Activated naive CD8-positive, alpha-beta T cell treated with anti-CD3 and anti-CD28 coated beads, Interleukin-2, amount 10 ng/mL, durations not matched to agents 7 days and 5 days (primary cell): Measurements from ENCODE around the gene MATN4. TPM values are rescaled to one million over a fixed set of nuclear protein-coding genes. Genes with fewer than 3 reads are reported as not detected.
"Not testable (repeated sequence)": the region's sequence is repeated elsewhere in the genome, so short reads cannot be mapped to it uniquely, and the experiment has no call there.

Source experiments
- ATAC-seq: fragments of 150-1000 bp; cut with Tn5 transposase; one replicate; pipeline ENCODE4 v1.10.0; 2021; ENCODE audit warnings: low read depth, moderate library complexity
- POLR2A ChIA-PET: fragments of 350-600 bp; sonication (Branson Sonifier 250); formaldehyde crosslinking; loops from one replicate; lab custom pipeline; 2021; ENCODE audit warnings: antibody characterized with exemption; lab: Charles Lee
- DNase-seq: peaks from one replicate; pipeline ENCODE4 v3.0.0; 2021
- H3K27ac Mint-ChIP-seq: one replicate; pipeline ENCODE4 v1.8.0; 2022; ENCODE audit warnings: mild to moderate bottlenecking, mixed read lengths
- H3K27me3 Mint-ChIP-seq: one replicate; pipeline ENCODE4 v1.8.0; 2022; ENCODE audit warnings: mild to moderate bottlenecking, moderate library complexity, mixed read lengths
- H3K36me3 Mint-ChIP-seq: one replicate; pipeline ENCODE4 v1.8.0; 2021; ENCODE audit warnings: mild to moderate bottlenecking, mixed read lengths
- H3K4me1 Mint-ChIP-seq: one replicate; pipeline ENCODE4 v1.8.0; 2021; ENCODE audit warnings: mixed read lengths
- H3K4me3 Mint-ChIP-seq: one replicate; pipeline ENCODE4 v1.8.0; 2022; ENCODE audit warnings: mild to moderate bottlenecking, moderate library complexity, mixed read lengths
- H3K9me3 Mint-ChIP-seq: one replicate; pipeline ENCODE4 v1.8.0; 2021; ENCODE audit warnings: mixed read lengths
- total RNA-seq, 2 experiments: library from RNA; stranded (reverse); gene quantifications; one replicate each; pipeline ENCODE4 v1.2.3, GENCODE V29; 2021

The MATN4 gene, protein sequence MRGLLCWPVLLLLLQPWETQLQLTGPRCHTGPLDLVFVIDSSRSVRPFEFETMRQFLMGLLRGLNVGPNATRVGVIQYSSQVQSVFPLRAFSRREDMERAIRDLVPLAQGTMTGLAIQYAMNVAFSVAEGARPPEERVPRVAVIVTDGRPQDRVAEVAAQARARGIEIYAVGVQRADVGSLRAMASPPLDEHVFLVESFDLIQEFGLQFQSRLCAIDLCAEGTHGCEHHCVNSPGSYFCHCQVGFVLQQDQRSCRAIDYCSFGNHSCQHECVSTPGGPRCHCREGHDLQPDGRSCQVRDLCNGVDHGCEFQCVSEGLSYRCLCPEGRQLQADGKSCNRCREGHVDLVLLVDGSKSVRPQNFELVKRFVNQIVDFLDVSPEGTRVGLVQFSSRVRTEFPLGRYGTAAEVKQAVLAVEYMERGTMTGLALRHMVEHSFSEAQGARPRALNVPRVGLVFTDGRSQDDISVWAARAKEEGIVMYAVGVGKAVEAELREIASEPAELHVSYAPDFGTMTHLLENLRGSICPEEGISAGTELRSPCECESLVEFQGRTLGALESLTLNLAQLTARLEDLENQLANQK
- total RNA-seq = under 1 TPM; 0.14 to 0.30 TPM

GRCh38 chr20:45308117-45308778, at the start of gene MATN4:
Gene MATN4 (minus strand): TSS chr20:45308299. CDS start chr20:45305582, 2,717 bp downstream.
- H3K4me1 Mint-ChIP-seq = peaks cover 13% of the 10 kb centered on the region
- POLR2A ChIA-PET = no interaction called here
- no peak for ATAC-seq
- H3K4me3 Mint-ChIP-seq = peak within 1 kb of the TSS; percentile 19
- H3K27ac Mint-ChIP-seq = no peak within 1 kb of the TSS
- peaks cover 53% of the 10 kb centered on the region for H3K27me3 Mint-ChIP-seq
- no peak for DNase-seq
- no peaks in the 10 kb centered on the region for H3K36me3 Mint-ChIP-seq
- H3K9me3 Mint-ChIP-seq = no peaks in the 10 kb centered on the region

DNA sequence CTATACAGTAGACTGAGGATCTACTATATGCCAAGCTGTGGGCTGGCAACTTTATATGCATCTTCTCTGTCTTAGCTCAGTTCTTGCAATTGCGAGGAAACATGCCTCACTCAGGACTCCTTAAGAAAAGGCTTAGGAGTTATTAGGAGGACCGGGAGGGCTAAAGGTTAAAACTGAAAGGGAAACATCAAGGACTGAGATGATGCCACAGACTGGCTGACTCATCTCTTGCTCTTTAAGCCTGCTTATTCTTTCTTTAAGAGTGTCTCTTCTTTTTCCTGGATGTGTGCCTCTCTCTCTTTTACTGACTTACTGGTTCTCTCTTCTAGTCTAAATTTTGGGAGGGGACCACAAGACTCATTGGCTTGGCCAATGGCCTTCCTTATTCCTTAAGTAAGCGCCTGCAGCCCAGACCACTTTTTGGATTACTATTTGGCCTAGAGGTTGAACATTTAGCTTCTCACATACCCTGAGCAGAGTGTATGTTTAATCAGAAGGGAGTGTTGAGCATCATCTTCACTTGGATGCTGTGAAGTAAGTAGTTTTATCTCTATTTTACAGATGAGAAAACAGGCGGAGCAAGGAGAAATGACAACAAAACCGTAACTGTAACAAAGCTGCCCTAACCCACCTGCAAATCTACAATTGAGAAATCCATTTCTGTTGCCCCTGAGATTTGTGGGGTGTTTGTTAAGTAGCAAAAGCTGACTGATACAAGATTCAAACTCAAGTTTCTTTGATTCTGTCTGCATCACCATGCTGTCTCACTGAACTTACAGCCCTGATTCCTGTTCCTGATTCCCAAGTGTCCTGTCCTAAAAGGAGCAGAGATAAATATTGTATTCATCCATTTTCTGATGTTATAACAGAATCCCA, 47.3 kb upstream of the MATN4 start:
- ATAC-seq = peak; percentile 70
- Mint-ChIP-seq H3K36me3 (no peaks in the 10 kb centered on the region), H3K4me3 (peak overlapping the region; percentile 57), H3K27ac (peak overlapping the region; percentile 80), H3K9me3 (no peaks in the 10 kb centered on the region), H3K4me1 (peaks cover 48% of the 10 kb centered on the region), H3K27me3 (no peaks in the 10 kb centered on the region)
- POLR2A ChIA-PET = no interaction called here
- DNase-seq = no peak

DNA sequence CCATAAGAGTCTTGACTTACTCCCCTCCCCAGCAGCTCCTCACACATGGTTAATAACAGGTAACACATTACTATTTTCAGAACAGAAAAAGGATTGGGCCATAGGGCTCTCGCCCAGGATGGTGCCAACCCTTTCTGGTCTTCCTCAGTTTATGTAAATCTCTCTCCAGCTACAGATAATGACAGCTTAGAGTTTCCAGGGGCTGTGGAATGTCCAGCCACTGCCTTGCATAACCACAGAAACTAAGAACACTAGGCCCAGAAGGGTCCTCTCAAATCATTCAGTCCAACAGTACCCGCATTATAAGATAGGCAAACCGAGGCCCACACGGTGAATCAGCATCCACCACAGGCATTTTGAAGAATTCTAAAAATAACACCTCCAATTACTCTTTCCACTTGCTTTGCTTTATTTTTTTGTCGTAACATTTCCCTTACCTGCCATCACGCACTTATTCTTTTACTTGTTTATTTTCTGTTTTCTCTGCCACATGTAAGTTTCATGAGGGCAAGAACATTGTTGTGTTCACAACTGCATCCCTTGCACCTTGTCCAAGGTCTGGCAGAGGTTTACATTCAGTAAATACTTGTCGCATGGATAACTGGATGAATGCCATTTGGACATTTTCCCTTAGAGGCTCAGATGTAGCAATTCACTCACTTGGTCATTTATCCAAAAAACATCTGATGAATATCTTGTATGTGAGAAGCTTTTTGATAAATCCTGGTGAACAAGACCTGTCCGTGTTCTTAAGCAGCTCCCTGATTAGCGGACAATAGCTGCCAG, 46.5 kb upstream of the MATN4 start:
- H3K27me3 Mint-ChIP-seq = no peaks in the 10 kb centered on the region
- POLR2A ChIA-PET = no interaction called here
- no peaks in the 10 kb centered on the region for H3K36me3 Mint-ChIP-seq
- no peaks in the 10 kb centered on the region for H3K9me3 Mint-ChIP-seq
- no peak for DNase-seq
- peaks cover 48% of the 10 kb centered on the region for H3K4me1 Mint-ChIP-seq
- H3K27ac Mint-ChIP-seq = no peak overlapping the region
- H3K4me3 Mint-ChIP-seq = no peak overlapping the region
- no peak for ATAC-seq

GRCh38 chr20:45353746-45354145, 45.6 kb upstream of the MATN4 start:
- no peaks in the 10 kb centered on the region for H3K27me3 Mint-ChIP-seq
- H3K4me1 Mint-ChIP-seq = peaks cover 47% of the 10 kb centered on the region
- ATAC-seq (no peak), DNase-seq (no peak)
- POLR2A ChIA-PET = interaction anchor here (1.2 kb wide), 1 partner anchor 9 kb away, joined by 3 read pairs; the partner anchor contains the start of gene SYS1
- no peaks in the 10 kb centered on the region for H3K36me3 Mint-ChIP-seq
- no peak overlapping the region for H3K27ac Mint-ChIP-seq
- H3K4me3 Mint-ChIP-seq = no peak overlapping the region
- H3K9me3 Mint-ChIP-seq = no peaks in the 10 kb centered on the region

GRCh38 chr20:45352729-45353128, 44.6 kb upstream of the MATN4 start:
- Mint-ChIP-seq H3K27me3 (no peaks in the 10 kb centered on the region), H3K27ac (no peak overlapping the region), H3K4me3 (no peak overlapping the region), H3K9me3 (no peaks in the 10 kb centered on the region), H3K36me3 (no peaks in the 10 kb centered on the region), H3K4me1 (peaks cover 39% of the 10 kb centered on the region)
- DNase-seq (no peak), ATAC-seq (no peak)
- POLR2A ChIA-PET = interaction anchor here (1.2 kb wide), 1 partner anchor 10 kb away, joined by 3 read pairs; the partner anchor contains the start of gene SYS1

DNA sequence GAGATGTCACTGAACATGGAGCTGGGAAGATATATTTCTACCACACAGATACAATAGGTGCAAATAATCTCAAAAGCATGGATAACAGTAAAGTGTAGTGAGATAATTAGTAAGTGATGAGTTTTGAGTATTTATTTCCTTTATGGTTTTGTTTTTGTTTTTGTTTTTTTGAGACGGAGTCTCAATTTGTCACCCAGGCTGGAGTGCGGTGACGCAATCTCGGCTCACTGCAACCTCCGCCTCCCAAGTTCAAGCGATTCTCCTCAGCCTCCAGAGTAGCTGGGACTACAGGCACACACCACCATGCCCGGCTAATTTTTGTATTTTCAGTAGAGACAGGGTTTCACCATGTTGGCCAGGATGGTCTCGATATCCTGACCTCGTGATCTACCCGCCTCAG, 42.7 kb upstream of the MATN4 start:
- H3K4me3 Mint-ChIP-seq, H3K27ac Mint-ChIP-seq, ATAC-seq, POLR2A ChIA-PET, H3K36me3 Mint-ChIP-seq, H3K27me3 Mint-ChIP-seq, DNase-seq, H3K9me3 Mint-ChIP-seq: not testable (repeated sequence)
- peaks cover 41% of the 10 kb centered on the region for H3K4me1 Mint-ChIP-seq

DNA sequence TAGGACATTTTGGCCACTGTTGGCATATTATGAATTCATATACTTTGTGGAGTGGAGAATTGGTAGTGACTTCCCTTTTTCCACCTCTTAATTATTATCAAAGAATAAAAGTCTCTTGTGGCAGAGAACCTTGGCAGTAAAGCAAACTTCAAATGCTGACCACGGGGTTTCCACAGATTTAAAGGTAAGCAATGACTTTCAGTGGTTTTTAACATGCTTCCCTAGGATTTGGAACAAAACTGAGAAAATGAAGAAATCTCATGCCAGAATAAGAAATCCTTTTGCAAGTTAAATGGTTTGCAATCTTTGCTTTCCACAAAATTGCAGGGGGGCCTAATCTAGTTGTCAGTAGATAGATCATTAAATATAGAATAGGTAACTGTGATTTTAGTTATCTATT, 42.1 kb upstream of the MATN4 start:
- no peak overlapping the region for H3K4me3 Mint-ChIP-seq
- peaks cover 39% of the 10 kb centered on the region for H3K4me1 Mint-ChIP-seq
- no peaks in the 10 kb centered on the region for H3K36me3 Mint-ChIP-seq
- H3K27ac Mint-ChIP-seq = no peak overlapping the region
- H3K9me3 Mint-ChIP-seq = no peaks in the 10 kb centered on the region
- ATAC-seq = no peak
- DNase-seq = no peak
- POLR2A ChIA-PET = no interaction called here
- H3K27me3 Mint-ChIP-seq = peaks cover 1% of the 10 kb centered on the region

- H3K27ac Mint-ChIP-seq = peak within 1 kb of the TSS; percentile 64
- DNase-seq (peak; percentile 67), ATAC-seq (peak; percentile 78)
- no peaks in the 10 kb centered on the region for H3K36me3 Mint-ChIP-seq
- POLR2A ChIA-PET = interaction anchor here (1.0 to 3.2 kb wide), 6 partner anchors 9 to 89 kb away, joined by 3 to 14 read pairs (median 4); partner anchors contain the start of gene SYS1
- no peaks in the 10 kb centered on the region for H3K9me3 Mint-ChIP-seq
- peaks cover 1% of the 10 kb centered on the region for H3K27me3 Mint-ChIP-seq
- peak within 1 kb of the TSS; percentile 81 for H3K4me3 Mint-ChIP-seq
- peaks cover 22% of the 10 kb centered on the region for H3K4me1 Mint-ChIP-seq
Measured at GRCh38 chr20:45347936-45348778, 40.1 kb upstream of the MATN4 start, which contains the start of gene SDC4. Gene SDC4 (minus strand): TSS chr20:45348424. CDS start chr20:45348384, 40 bp downstream.

- Mint-ChIP-seq H3K36me3 (no peaks in the 10 kb centered on the region), H3K27ac (peak overlapping the region; percentile 54), H3K4me1 (peaks cover 21% of the 10 kb centered on the region), H3K4me3 (peak overlapping the region; percentile 81), H3K9me3 (no peaks in the 10 kb centered on the region), H3K27me3 (peaks cover 1% of the 10 kb centered on the region)
- no peak for ATAC-seq
- DNase-seq = no peak
- POLR2A ChIA-PET = interaction anchor here (1.0 to 3.2 kb wide), 4 partner anchors 15 to 89 kb away, joined by 4 to 14 read pairs (median 4); partner anchors contain the start of gene SYS1
Measured at GRCh38 chr20:45347297-45347935, 39.3 kb upstream of the MATN4 start.

GRCh38 chr20:45346851-45347250, 38.8 kb upstream of the MATN4 start:
- H3K36me3 Mint-ChIP-seq = no peaks in the 10 kb centered on the region
- POLR2A ChIA-PET = interaction anchor here (3.2 kb wide), 1 partner anchor 16 kb away, joined by 14 read pairs; the partner anchor contains the start of gene SYS1
- DNase-seq (no peak), ATAC-seq (no peak)
- peaks cover 21% of the 10 kb centered on the region for H3K4me1 Mint-ChIP-seq
- no peaks in the 10 kb centered on the region for H3K9me3 Mint-ChIP-seq
- no peak overlapping the region for H3K27ac Mint-ChIP-seq
- peak overlapping the region; percentile 81 for H3K4me3 Mint-ChIP-seq
- peaks cover 1% of the 10 kb centered on the region for H3K27me3 Mint-ChIP-seq

GRCh38 chr20:45346291-45346718, 38.2 kb upstream of the MATN4 start:
- no peaks in the 10 kb centered on the region for H3K9me3 Mint-ChIP-seq
- ATAC-seq (no peak), DNase-seq (no peak)
- POLR2A ChIA-PET = interaction anchor here (3.2 kb wide), 1 partner anchor 16 kb away, joined by 14 read pairs; the partner anchor contains the start of gene SYS1
- H3K4me3 Mint-ChIP-seq = peak overlapping the region; percentile 18
- no peaks in the 10 kb centered on the region for H3K36me3 Mint-ChIP-seq
- H3K4me1 Mint-ChIP-seq = peaks cover 21% of the 10 kb centered on the region
- no peak overlapping the region for H3K27ac Mint-ChIP-seq
- H3K27me3 Mint-ChIP-seq = peaks cover 1% of the 10 kb centered on the region
